Tibial artery (tissue), 4 donors: Measurements from ENCODE around the gene TIMM8A.

Experiments used
- DNase-seq, 2 donors: peaks; one replicate each; pipeline ENCODE4 v3.0.0-alpha.2; 2019
- H3K27ac ChIP-seq, 2 donors: fragments of 200-600 bp; sonication (generic) in 1 of 2; 1 replicate in 1 of 2; 2 replicates in 1 of 2; pipeline ENCODE4 v1.5.1; 2018 to 2019; ENCODE audit warnings: mild to moderate bottlenecking in 1 of 2
- H3K27me3 ChIP-seq, 2 donors: fragments of 200-600 bp; sonication (generic) in 1 of 2; one replicate each; pipeline versions ENCODE4 v1.5.1 to v1.6.0; 2016 to 2019
- H3K36me3 ChIP-seq, 3 donors: fragments of 200-600 bp; sonication (generic) in 2 of 3; one replicate each; pipeline ENCODE4 v1.5.1; 2016 to 2019; ENCODE audit warnings: mild to moderate bottlenecking in 2 of 3
- H3K4me1 ChIP-seq, 4 donors: fragments of 200-600 bp; sonication (generic) in 2 of 4; 1 replicate in 3 of 4; 2 replicates in 1 of 4; pipeline ENCODE4 v1.5.1; 2016 to 2019
- H3K4me3 ChIP-seq, 2 donors: fragments of 200-600 bp; sonication (generic) in 1 of 2; 1 replicate in 1 of 2; 2 replicates in 1 of 2; pipeline ENCODE4 v1.5.1; 2018 to 2019; ENCODE audit warnings: mild to moderate bottlenecking in 2 of 2
- H3K9me3 ChIP-seq, 3 donors: fragments of 200-600 bp; sonication (generic) in 1 of 3; one replicate each; pipeline ENCODE4 v1.5.1; 2016 to 2019
- CTCF ChIP-seq, 2 experiments: fragments of 200-600 bp in 1 of 2; fragments of 450-650 bp in 1 of 2; IDR thresholded peaks; one replicate each; pipeline ENCODE4 v1.5.1; 2017 to 2019; ENCODE audit warnings: antibody characterized with exemption in 2 of 2, mild to moderate bottlenecking in 1 of 2, moderate library complexity in 1 of 2
- intact Hi-C: fragments of 100-400 bp; cut with DNase I; formaldehyde crosslinking; loops from one replicate; pipeline ENCODE4 v1.15.0; 2023; ENCODE audit warnings: low total_unique reads

TIMM8A gene

DNA sequence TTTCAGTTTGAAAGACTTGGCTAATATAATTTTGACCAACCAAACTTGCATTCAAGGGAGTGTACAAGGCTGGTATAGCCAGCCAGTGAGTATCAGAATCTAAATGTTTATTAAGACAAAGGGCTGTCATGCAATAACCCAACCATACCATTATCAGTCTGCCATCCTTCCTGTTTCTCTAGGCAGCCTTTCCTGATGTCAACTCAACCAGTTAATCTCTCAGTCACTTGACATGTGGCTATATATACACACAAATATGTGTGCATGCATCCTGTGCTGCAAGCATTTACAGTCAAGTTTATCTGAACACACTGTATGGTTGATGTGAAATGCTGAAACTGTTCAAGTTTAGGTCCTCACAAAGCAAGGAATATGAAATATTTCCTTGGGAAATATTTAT, 20.3 kb upstream of the TIMM8A start:
- no peak overlapping the region for H3K4me3 ChIP-seq
- no peaks in the 10 kb centered on the region for H3K27me3 ChIP-seq
- no peak for DNase-seq
- TF ChIP-seq CTCF (IDR thresholded peaks at IDR 0.05) = no peak
- H3K36me3 ChIP-seq = no peaks in the 10 kb centered on the region
- H3K4me1 ChIP-seq = no peaks in the 10 kb centered on the region
- no peak overlapping the region for H3K27ac ChIP-seq
- intact Hi-C loops = no loop called here
- H3K9me3 ChIP-seq = no peaks in the 10 kb centered on the region

DNA sequence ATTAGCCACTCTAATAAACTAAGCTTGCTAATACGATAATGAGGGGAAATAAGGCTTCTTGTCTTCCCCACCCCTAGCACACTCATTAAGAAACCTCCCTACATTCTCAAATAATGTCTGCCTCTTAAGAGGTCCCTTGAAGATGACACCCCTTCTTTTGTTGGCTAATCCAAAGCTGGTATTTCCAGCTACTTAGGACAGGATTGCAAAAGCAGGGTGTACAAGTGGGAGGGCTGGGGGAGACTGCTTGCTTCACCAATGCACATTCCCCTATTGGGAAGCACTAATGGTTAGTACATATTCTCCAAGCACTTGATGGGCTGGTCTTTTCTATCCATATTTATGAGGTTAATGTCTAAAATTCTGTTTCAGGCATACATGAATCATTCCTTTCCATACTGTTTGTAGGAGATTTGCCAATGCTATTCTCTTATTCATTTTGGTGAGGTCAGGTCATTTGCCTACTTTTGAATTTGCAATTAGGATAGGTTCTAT, 16.8 kb upstream of the TIMM8A start:
- no peak for TF ChIP-seq CTCF (IDR thresholded peaks at IDR 0.05)
- Histone ChIP-seq H3K4me3 (no peak overlapping the region), H3K9me3 (no peaks in the 10 kb centered on the region), H3K27me3 (no peaks in the 10 kb centered on the region), H3K36me3 (no peaks in the 10 kb centered on the region), H3K27ac (no peak overlapping the region), H3K4me1 (no peaks in the 10 kb centered on the region)
- no peak for DNase-seq
- intact Hi-C loops = no loop called here

DNA sequence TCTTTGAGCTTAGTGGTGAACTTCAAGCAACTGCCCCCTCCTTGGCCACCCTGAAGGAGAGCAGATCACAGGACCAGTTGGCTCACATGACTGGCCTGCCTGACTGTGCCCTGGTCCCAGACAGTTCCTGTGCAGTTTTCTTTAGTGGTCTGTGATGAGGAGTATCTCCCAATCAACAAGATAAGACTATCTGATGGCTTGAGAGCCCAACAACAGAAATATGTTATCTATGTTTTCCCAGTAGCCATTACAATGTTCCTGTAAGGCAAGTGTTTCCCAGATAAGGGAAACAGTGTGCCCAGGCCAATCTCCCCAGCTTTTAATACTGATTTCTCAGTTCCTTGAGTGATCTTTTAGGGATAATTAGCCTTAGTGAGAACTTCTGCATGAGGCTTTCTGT, 14.2 kb upstream of the TIMM8A start:
- no peak overlapping the region for H3K4me3 ChIP-seq
- no peaks in the 10 kb centered on the region for H3K36me3 ChIP-seq
- TF ChIP-seq CTCF (IDR thresholded peaks at IDR 0.05) = no peak
- no peaks in the 10 kb centered on the region for H3K4me1 ChIP-seq
- no peak for DNase-seq
- no peaks in the 10 kb centered on the region for H3K9me3 ChIP-seq
- no peak overlapping the region for H3K27ac ChIP-seq
- intact Hi-C loops = no loop called here
- no peaks in the 10 kb centered on the region for H3K27me3 ChIP-seq

DNA sequence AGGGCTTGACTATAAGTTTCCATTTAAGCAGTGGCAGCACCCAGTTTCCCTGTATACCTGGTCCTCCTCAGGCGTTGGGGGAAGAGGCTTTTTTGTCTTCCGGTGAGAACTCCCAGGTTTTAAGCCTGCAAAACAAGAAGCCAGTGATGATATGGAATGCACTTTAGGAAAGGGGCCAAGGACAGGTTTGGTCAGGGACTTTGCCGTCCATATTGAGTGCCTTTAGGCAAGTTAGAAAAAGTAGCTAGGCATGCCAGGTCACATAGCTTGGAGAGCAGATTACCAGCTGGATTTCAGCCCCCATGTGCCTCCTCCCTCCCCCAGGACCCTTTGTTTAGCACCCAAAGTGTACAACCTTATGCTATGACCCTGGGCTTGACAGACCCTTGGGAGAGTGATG, 13.6 kb upstream of the TIMM8A start:
- TF ChIP-seq CTCF (IDR thresholded peaks at IDR 0.05) = no peak
- Histone ChIP-seq H3K9me3 (no peaks in the 10 kb centered on the region), H3K27ac (no peak overlapping the region), H3K4me1 (no peaks in the 10 kb centered on the region), H3K4me3 (no peak overlapping the region), H3K27me3 (no peaks in the 10 kb centered on the region), H3K36me3 (no peaks in the 10 kb centered on the region)
- no peak for DNase-seq
- intact Hi-C loops = no loop called here

GRCh38 chrX:101360390-101360789, 11.8 kb upstream of the TIMM8A start:
- Histone ChIP-seq H3K36me3 (no peaks in the 10 kb centered on the region), H3K4me3 (no peak overlapping the region), H3K27ac (no peak overlapping the region), H3K4me1 (no peaks in the 10 kb centered on the region), H3K27me3 (no peaks in the 10 kb centered on the region), H3K9me3 (no peaks in the 10 kb centered on the region)
- intact Hi-C loops = no loop called here
- DNase-seq = no peak
- no peak for TF ChIP-seq CTCF (IDR thresholded peaks at IDR 0.05)

DNA sequence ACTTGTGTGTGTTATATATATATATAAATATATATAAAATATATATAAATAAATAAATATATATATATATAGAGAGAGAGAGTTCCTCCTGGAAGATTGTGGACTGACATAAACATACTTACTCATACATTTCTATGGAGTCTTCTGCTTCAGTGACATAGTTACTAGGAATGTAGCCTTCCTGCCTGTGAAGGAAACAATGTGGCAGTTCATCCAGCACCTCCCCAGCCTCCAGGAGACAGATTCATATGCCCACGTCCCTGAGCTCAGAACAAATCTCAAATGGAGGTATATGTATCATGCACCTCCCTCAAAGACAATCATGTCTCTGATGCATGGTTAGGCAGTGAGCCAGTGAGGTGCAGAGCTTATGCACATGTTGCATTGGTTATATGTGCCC, 11.4 kb upstream of the TIMM8A start:
- H3K27ac ChIP-seq = no peak overlapping the region
- H3K27me3 ChIP-seq = no peaks in the 10 kb centered on the region
- H3K36me3 ChIP-seq = no peaks in the 10 kb centered on the region
- no peak overlapping the region for H3K4me3 ChIP-seq
- no peaks in the 10 kb centered on the region for H3K9me3 ChIP-seq
- no peak for TF ChIP-seq CTCF (IDR thresholded peaks at IDR 0.05)
- H3K4me1 ChIP-seq = no peaks in the 10 kb centered on the region
- intact Hi-C loops = no loop called here
- no peak for DNase-seq
